DOHH2 (cell line): ENCODE data around the gene PCCA.

Experiments
- H3F3A ChIP-seq: fragments of 200-600 bp; sonication (generic), shearing (Covaris generic); 2 replicates; pipeline ENCODE4 v1.6.0; 2016; ENCODE audit warnings: antibody characterized with exemption, mild to moderate bottlenecking; ENCODE audit not compliant: control insufficient read depth, insufficient read depth
- H3K27ac ChIP-seq: fragments of 200-600 bp; sonication (generic); 2 replicates; pipeline ENCODE4 v1.5.1; 2014; ENCODE audit warnings: low read depth, mild to moderate bottlenecking, low read length, moderate library complexity
- H3K27me3 ChIP-seq: fragments of 200-600 bp; sonication (generic); 2 replicates; pipeline ENCODE4 v1.6.1; 2014; ENCODE audit warnings: mild to moderate bottlenecking, low read length, mixed read lengths; ENCODE audit not compliant: control insufficient read depth
- H3K36me3 ChIP-seq: fragments of 200-600 bp; sonication (generic); 2 replicates; pipeline ENCODE4 v1.6.1; 2014; ENCODE audit warnings: mild to moderate bottlenecking, low read length, moderate library complexity, mixed read lengths; ENCODE audit not compliant: control insufficient read depth
- H3K4me1 ChIP-seq: fragments of 200-600 bp; sonication (generic); 2 replicates; pipeline ENCODE4 v1.6.1; 2014; ENCODE audit warnings: mild to moderate bottlenecking, low read length, mixed read lengths; ENCODE audit not compliant: control insufficient read depth
- H3K4me2 ChIP-seq: fragments of 200-600 bp; sonication (generic); 2 replicates; pipeline ENCODE4 v1.6.0; 2014; ENCODE audit warnings: mild to moderate bottlenecking, low read length, moderate library complexity
- H3K4me3 ChIP-seq: fragments of 200-600 bp; sonication (generic); 2 replicates; pipeline ENCODE4 v1.5.1; 2014; ENCODE audit warnings: mild to moderate bottlenecking, low read length, mixed read lengths
- H3K79me2 ChIP-seq: fragments of 200-600 bp; sonication (generic); 2 replicates; pipeline ENCODE4 v1.6.1; 2014; ENCODE audit warnings: mild to moderate bottlenecking, low read length, mixed read lengths; ENCODE audit not compliant: control insufficient read depth
- H3K9me2 ChIP-seq: fragments of 200-600 bp; sonication (generic); replicated peaks from 2 replicates; pipeline ENCODE4 v1.6.1; 2014; ENCODE audit warnings: mild to moderate bottlenecking, low read length, mixed read lengths; ENCODE audit not compliant: control insufficient read depth
- H3K9me3 ChIP-seq: fragments of 200-600 bp; sonication (generic); 2 replicates; pipeline ENCODE4 v1.6.1; 2014; ENCODE audit warnings: antibody characterized with exemption, low read length, mixed read lengths; ENCODE audit not compliant: control insufficient read depth, insufficient read depth
- H4K20me1 ChIP-seq: fragments of 200-600 bp; sonication (generic); 2 replicates; pipeline ENCODE4 v1.6.0; 2014; ENCODE audit warnings: low read depth, mild to moderate bottlenecking, antibody characterized with exemption, low read length, moderate library complexity; ENCODE audit not compliant: control insufficient read depth, insufficient read depth
- CTCF ChIP-seq: fragments of 200-600 bp; sonication (generic); IDR thresholded peaks from one replicate; pipeline ENCODE4 v1.5.1; 2014; ENCODE audit warnings: antibody characterized with exemption, mild to moderate bottlenecking, low read depth, low read length; ENCODE audit not compliant: poor library complexity, severe bottlenecking
- EZH2phosphoT487 ChIP-seq: fragments of 200-600 bp; sonication (generic); IDR thresholded peaks from 2 replicates; pipeline ENCODE4 v1.6.1; 2017; ENCODE audit warnings: borderline replicate concordance, mild to moderate bottlenecking, antibody characterized with exemption, low read length, moderate library complexity, mixed read lengths

The PCCA gene

DNA sequence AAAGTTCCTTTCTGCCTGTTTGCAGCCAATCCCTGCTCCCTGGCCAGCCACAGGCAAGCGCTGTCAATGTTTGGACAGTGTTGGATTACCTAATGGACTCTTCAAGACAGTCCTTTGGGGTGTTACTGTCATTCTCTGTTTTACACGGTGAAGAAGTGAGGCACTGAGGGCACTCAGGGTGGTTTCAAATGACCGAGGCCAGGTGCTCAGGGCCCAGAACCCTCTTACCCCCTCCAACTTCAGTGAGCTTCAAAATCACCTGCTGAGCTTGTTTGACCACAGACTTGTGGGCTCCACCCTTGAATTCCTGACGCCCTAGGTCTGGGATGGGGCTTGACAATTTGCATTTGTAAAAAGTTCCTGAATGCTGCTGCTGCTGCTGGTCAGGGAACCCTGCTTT, 401.8 kb downstream of the PCCA start:
- TF ChIP-seq EZH2phosphoT487 (no peak), CTCF (no peak)
- H3K27me3 ChIP-seq: no peaks in the 10 kb centered on the region
- no peaks in the 10 kb centered on the region for H3K4me1 ChIP-seq
- H3K79me2 ChIP-seq: no peaks in the 10 kb centered on the region
- H4K20me1 ChIP-seq: no peaks in the 10 kb centered on the region
- H3K27ac ChIP-seq: no peak overlapping the region
- H3K4me2 ChIP-seq: no peak overlapping the region
- H3K9me3 ChIP-seq: no peaks in the 10 kb centered on the region
- H3K36me3 ChIP-seq: no peaks in the 10 kb centered on the region
- H3F3A ChIP-seq: no peaks in the 10 kb centered on the region
- H3K9me2 ChIP-seq: no peaks in the 10 kb centered on the region
- H3K4me3 ChIP-seq: no peak overlapping the region

GRCh38 chr13:100491164-100491842, 402.4 kb downstream of the PCCA start:
- Histone ChIP-seq H3K4me2 (no peak overlapping the region), H4K20me1 (no peaks in the 10 kb centered on the region), H3K9me2 (no peaks in the 10 kb centered on the region), H3K4me1 (no peaks in the 10 kb centered on the region), H3K27ac (no peak overlapping the region), H3K79me2 (no peaks in the 10 kb centered on the region), H3K27me3 (no peaks in the 10 kb centered on the region), H3F3A (no peaks in the 10 kb centered on the region), H3K4me3 (no peak overlapping the region), H3K9me3 (no peaks in the 10 kb centered on the region), H3K36me3 (no peaks in the 10 kb centered on the region)
- TF ChIP-seq CTCF (no peak), EZH2phosphoT487 (no peak)

- no peaks in the 10 kb centered on the region for H3K4me1 ChIP-seq
- no peaks in the 10 kb centered on the region for H3K27me3 ChIP-seq
- H3K9me2 ChIP-seq: no peaks in the 10 kb centered on the region
- no peaks in the 10 kb centered on the region for H3K36me3 ChIP-seq
- H3F3A ChIP-seq: no peaks in the 10 kb centered on the region
- no peaks in the 10 kb centered on the region for H4K20me1 ChIP-seq
- no peaks in the 10 kb centered on the region for H3K9me3 ChIP-seq
- TF ChIP-seq EZH2phosphoT487: no peak
- no peak for TF ChIP-seq CTCF
- no peak overlapping the region for H3K4me2 ChIP-seq
- no peak overlapping the region for H3K4me3 ChIP-seq
- H3K79me2 ChIP-seq: no peaks in the 10 kb centered on the region
- no peak overlapping the region for H3K27ac ChIP-seq
Observed at GRCh38 chr13:100493418-100493817, 404.5 kb downstream of the PCCA start.
